ENCODE results near the gene RSKR.

- TF ChIP-seq CTCF (IDR thresholded peaks at IDR 0.05) (no peak), POLR2A (IDR thresholded peaks at IDR 0.05) (no peak)
Observed at GRCh38 chr17:28573521-28573920, 40.5 kb downstream of the RSKR start.
